CD4-positive, alpha-beta T cell (primary cell): ENCODE data around the gene GNAT1. TPM values are rescaled to one million over a fixed set of nuclear protein-coding genes. Genes with fewer than 3 reads are reported as not detected.

Source experiments
- ATAC-seq: fragments of 200-7000 bp; cut with Tn5 transposase; one replicate; pipeline ENCODE4 v1.10.0; 2022; ENCODE audit warnings: mild to moderate bottlenecking; ENCODE audit not compliant: poor library complexity
- CTCF ChIA-PET: fragments of 350-600 bp; sonication (Branson Sonifier 250); formaldehyde crosslinking; loops from one replicate; lab custom pipeline; 2021; ENCODE audit warnings: antibody characterized with exemption, inconsistent platforms; lab: Charles Lee
- POLR2A ChIA-PET: fragments of 350-600 bp; sonication (Branson Sonifier 250); formaldehyde crosslinking; loops from one replicate; lab custom pipeline; 2021; ENCODE audit warnings: antibody characterized with exemption, inconsistent platforms; lab: Charles Lee
- DNase-seq, 14 experiments: peaks; one replicate each; pipeline ENCODE4 v3.0.0-alpha.2; 2013 to 2020; ENCODE audit warnings: mixed read lengths in 2 of 14
- H3K27ac ChIP-seq, 2 donors: one replicate each; pipeline versions ENCODE4 v1.5.1 to v1.7.0; 2013; ENCODE audit warnings: low read length in 2 of 2, low read depth in 1 of 2, mild to moderate bottlenecking in 1 of 2
- H3K27me3 ChIP-seq, 2 experiments: 1 replicate in 1 of 2; 2 replicates in 1 of 2; pipeline versions ENCODE4 v1.6.1 to v1.7.0; 2013; ENCODE audit warnings: low read length in 2 of 2, control low read depth in 1 of 2, mild to moderate bottlenecking in 1 of 2, moderate library complexity in 1 of 2; ENCODE audit not compliant: insufficient read depth in 2 of 2, control insufficient read depth in 1 of 2
- H3K36me3 ChIP-seq: one replicate; pipeline ENCODE4 v1.6.1; 2013; ENCODE audit warnings: low read length, control low read depth; ENCODE audit not compliant: insufficient read depth
- H3K4me1 ChIP-seq: one replicate; pipeline ENCODE4 v1.6.1; 2013; ENCODE audit warnings: low read length, control low read depth; ENCODE audit not compliant: insufficient read depth
- H3K4me3 ChIP-seq: one replicate; pipeline ENCODE4 v1.5.1; 2013; ENCODE audit warnings: mild to moderate bottlenecking, low read length, moderate library complexity
- H3K9me3 ChIP-seq, 2 experiments: 1 replicate in 1 of 2; 2 replicates in 1 of 2; pipeline versions ENCODE4 v1.6.1 to v1.7.0; 2013; ENCODE audit warnings: low read length in 2 of 2, mild to moderate bottlenecking in 2 of 2, control low read depth in 1 of 2, moderate library complexity in 1 of 2; ENCODE audit not compliant: control insufficient read depth in 1 of 2, insufficient read depth in 1 of 2
- H3K27ac Mint-ChIP-seq: one replicate; pipeline ENCODE4 v1.8.0; 2020; ENCODE audit warnings: mixed read lengths
- H3K27me3 Mint-ChIP-seq: one replicate; pipeline ENCODE4 v1.8.0; 2021; ENCODE audit warnings: mixed read lengths
- H3K36me3 Mint-ChIP-seq: one replicate; pipeline ENCODE4 v1.8.0; 2021; ENCODE audit warnings: low read depth, mixed read lengths
- H3K4me1 Mint-ChIP-seq: one replicate; pipeline ENCODE4 v1.8.0; 2021; ENCODE audit warnings: low read depth, mixed read lengths
- H3K4me3 Mint-ChIP-seq: one replicate; pipeline ENCODE4 v1.8.0; 2020; ENCODE audit warnings: mild to moderate bottlenecking, mixed read lengths
- H3K9me3 Mint-ChIP-seq: one replicate; pipeline ENCODE4 v1.8.0; 2020; ENCODE audit warnings: mixed read lengths
- CTCF ChIP-seq: fragments of 200-600 bp; IDR thresholded peaks from one replicate; pipeline ENCODE4 v1.8.0; 2022; ENCODE audit warnings: antibody characterized with exemption, mild to moderate bottlenecking
- intact Hi-C, 2 experiments: fragments of 100-400 bp; cut with DNase I in 1 of 2; cut with micrococcal nuclease in 1 of 2; formaldehyde crosslinking; loops; one replicate each; pipeline versions ENCODE4 v1.15.1 to v1.9.0; 2023 to 2025; cut with DNase I, micrococcal nuclease
- total RNA-seq, 174 experiments: library from RNA in 2 of 174; stranded (reverse) in 2 of 174; gene quantifications; one replicate each; pipeline ENCODE4 v1.2.3 and lab custom pipeline; 2021 to 2026

Gene GNAT1
- total RNA-seq, 2 experiments from 2014 or later = 0.11 to 0.28 TPM

DNA sequence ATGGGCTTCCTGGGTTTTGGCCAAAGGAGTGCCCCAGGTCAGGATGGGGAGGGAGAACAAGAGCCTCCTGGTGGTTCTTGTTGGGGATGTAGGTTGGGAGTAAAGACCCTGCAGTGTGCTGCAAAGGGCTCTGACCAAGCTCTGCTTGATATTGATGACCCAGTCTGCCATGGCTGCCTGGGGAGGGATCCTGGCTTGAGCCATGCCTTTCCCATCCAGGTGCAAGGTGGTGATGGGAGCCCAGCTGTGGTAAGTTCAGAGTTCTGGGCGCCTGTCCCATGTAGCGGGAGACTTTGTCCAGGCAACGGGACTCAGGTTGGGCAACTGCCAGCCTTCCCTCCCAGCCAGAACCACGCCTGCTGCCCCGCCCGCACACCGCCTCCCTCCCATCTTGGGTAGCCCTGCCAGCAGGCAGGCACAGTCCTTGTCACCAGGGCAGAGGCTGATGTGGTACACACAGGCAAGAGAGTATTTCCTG, 47.2 kb downstream of the GNAT1 start:
- H3K9me3 ChIP-seq = no peaks in the 10 kb centered on the region
- no peaks in the 10 kb centered on the region for H3K27me3 ChIP-seq
- H3K4me1 ChIP-seq = peaks cover 74% of the 10 kb centered on the region
- H3K9me3 Mint-ChIP-seq = no peaks in the 10 kb centered on the region
- no peak for TF ChIP-seq CTCF
- peak overlapping the region; percentile 94 for H3K4me3 Mint-ChIP-seq
- no peaks in the 10 kb centered on the region for H3K27me3 Mint-ChIP-seq
- DNase-seq (peak in 6 of 14 experiments; percentile 15 to 50 (median 37)), ATAC-seq (no peak)
- CTCF ChIA-PET = interaction anchor here (1.4 to 2.2 kb wide), 3 partner anchors 8 to 12 kb away, joined by 5 to 6 read pairs (median 6); no protein-coding TSS in a partner anchor
- POLR2A ChIA-PET = interaction anchor here (2.1 to 4.0 kb wide), 3 partner anchors 8 to 99 kb away, joined by 7 to 60 read pairs (median 17); no protein-coding TSS in a partner anchor
- H3K36me3 Mint-ChIP-seq = peaks cover 48% of the 10 kb centered on the region
- H3K4me1 Mint-ChIP-seq = peaks cover 66% of the 10 kb centered on the region
- H3K27ac Mint-ChIP-seq = peak overlapping the region; percentile 92
- peak overlapping the region; percentile 99 for H3K4me3 ChIP-seq
- H3K36me3 ChIP-seq = peaks cover 33% of the 10 kb centered on the region
- intact Hi-C loops = loop anchor here in 1 of 2 experiments (1.0 to 5.0 kb wide), 2 partner anchors 8 to 99 kb away; no protein-coding TSS in a partner anchor
- H3K27ac ChIP-seq = peak overlapping the region; percentile 73 to 80

GRCh38 chr3:50239649-50240048, 48.2 kb downstream of the GNAT1 start:
- Mint-ChIP-seq H3K4me3 (peak overlapping the region; percentile 94), H3K4me1 (peaks cover 73% of the 10 kb centered on the region), H3K27ac (peak overlapping the region; percentile 92), H3K27me3 (no peaks in the 10 kb centered on the region), H3K36me3 (peaks cover 56% of the 10 kb centered on the region), H3K9me3 (no peaks in the 10 kb centered on the region)
- ChIA-PET CTCF (interaction anchor here (0.8 to 2.2 kb wide), 3 partner anchors 11 to 45 kb away, joined by 3 to 6 read pairs (median 5); no protein-coding TSS in a partner anchor), POLR2A (interaction anchor here (1.4 kb wide), 1 partner anchor 21 kb away, joined by 4 read pairs; no protein-coding TSS in a partner anchor)
- H3K4me3 ChIP-seq = no peak overlapping the region
- peaks cover 40% of the 10 kb centered on the region for H3K36me3 ChIP-seq
- peaks cover 81% of the 10 kb centered on the region for H3K4me1 ChIP-seq
- H3K9me3 ChIP-seq = no peaks in the 10 kb centered on the region
- ATAC-seq (no peak), DNase-seq (no peak)
- no peaks in the 10 kb centered on the region for H3K27me3 ChIP-seq
- no peak for TF ChIP-seq CTCF
- intact Hi-C loops = loop anchor here in 1 of 2 experiments (5.0 kb wide), 1 partner anchor 98 kb away; no protein-coding TSS in a partner anchor
- peak overlapping the region in 1 of 2 donors; percentile 80 for H3K27ac ChIP-seq

GRCh38 chr3:50241163-50241562, 49.8 kb downstream of the GNAT1 start:
- POLR2A ChIA-PET = interaction anchor here (7.4 kb wide), 1 partner anchor 13 kb away, joined by 55 read pairs; no protein-coding TSS in a partner anchor
- intact Hi-C loops = no loop called here

More at GRCh38 chr3:50241163-50241562, 49.8 kb downstream of the GNAT1 start:
- peaks cover 78% of the 10 kb centered on the region for H3K4me1 Mint-ChIP-seq
- peak overlapping the region; percentile 71 for H3K4me3 Mint-ChIP-seq
- H3K27ac Mint-ChIP-seq = peak overlapping the region; percentile 92
- Histone ChIP-seq H3K27me3 (no peaks in the 10 kb centered on the region), H3K27ac (peak overlapping the region; percentile 80 to 87), H3K36me3 (peaks cover 46% of the 10 kb centered on the region), H3K4me3 (no peak overlapping the region), H3K9me3 (no peaks in the 10 kb centered on the region), H3K4me1 (peaks cover 86% of the 10 kb centered on the region)
- no peak for ATAC-seq
- TF ChIP-seq CTCF = no peak
- H3K27me3 Mint-ChIP-seq = no peaks in the 10 kb centered on the region
- CTCF ChIA-PET = interaction anchor here (4.1 kb wide), 1 partner anchor 14 kb away, joined by 24 read pairs; no protein-coding TSS in a partner anchor
- no peak for DNase-seq
- H3K9me3 Mint-ChIP-seq = no peaks in the 10 kb centered on the region
- H3K36me3 Mint-ChIP-seq = peaks cover 53% of the 10 kb centered on the region
